Esophagus squamous epithelium (tissue), 5 donors: ENCODE results near the gene GRAMD2A. TPM values are rescaled to one million over a fixed set of nuclear protein-coding genes. Genes with fewer than 3 reads are reported as not detected.

Experiments used
- DNase-seq: peaks from one replicate; lab custom pipeline; 2025; lab: John Stamatoyannopoulos, UW
- H3K27ac ChIP-seq, 4 donors: fragments of 200-600 bp; sonication (generic); one replicate each; pipeline ENCODE4 v1.5.1; 2016 to 2019; ENCODE audit warnings: mild to moderate bottlenecking in 1 of 4
- H3K27me3 ChIP-seq, 4 donors: fragments of 200-600 bp; sonication (generic); 1 replicate in 3 of 4; 2 replicates in 1 of 4; pipeline versions ENCODE4 v1.5.1 to v1.6.0; 2017 to 2021; ENCODE audit warnings: antibody characterized with exemption in 1 of 4
- H3K36me3 ChIP-seq, 3 donors: fragments of 200-600 bp; sonication (generic); one replicate each; pipeline ENCODE4 v1.5.1; 2016 to 2019
- H3K4me1 ChIP-seq, 3 donors: fragments of 200-600 bp; sonication (generic); one replicate each; pipeline ENCODE4 v1.5.1; 2017 to 2019
- H3K4me3 ChIP-seq, 4 donors: fragments of 200-600 bp; sonication (generic); 1 replicate in 3 of 4; 2 replicates in 1 of 4; pipeline ENCODE4 v1.5.1; 2016 to 2019; ENCODE audit warnings: mild to moderate bottlenecking in 2 of 4, moderate library complexity in 1 of 4
- H3K9me3 ChIP-seq, 3 donors: fragments of 200-600 bp; sonication (generic); one replicate each; pipeline ENCODE4 v1.5.1; 2016 to 2019
- POLR2A ChIP-seq, 4 donors: fragments of 450-650 bp; IDR thresholded peaks; one replicate each; pipeline ENCODE4 v1.6.1; 2017; ENCODE audit warnings: antibody characterized with exemption in 4 of 4, mild to moderate bottlenecking in 4 of 4, moderate library complexity in 3 of 4
- WGBS, 2 donors: methylation state at CpG; one replicate each; pipeline ENCODE4 v1.1.5; 2018; 5-methylcytosine and 5-hydroxymethylcytosine counted together
- intact Hi-C: fragments of 100-400 bp; cut with DNase I; formaldehyde crosslinking; loops from one replicate; pipeline ENCODE4 v1.15.0; 2022
- total RNA-seq, 4 donors: library from RNA; depleted of rRNA; stranded (reverse); fragments of >200 nt; gene quantifications; one replicate each; pipeline ENCODE4 v1.1.0, GENCODE V29; 2016
- TF ChIP-seq, protein P1 (sequence below), 6 experiments: fragments of 450-650 bp in 4 of 6; fragments of 200-600 bp in 2 of 6; sonication (generic) in 2 of 6; IDR thresholded peaks; one replicate each; pipeline ENCODE4 v1.5.1; 2016 to 2019; ENCODE audit warnings: antibody characterized with exemption in 6 of 6, mild to moderate bottlenecking in 4 of 6, moderate library complexity in 4 of 6
- donor health status: DM: yes; HTN: yes; CAD: no.

The GRAMD2A gene
- total RNA-seq, 4 donors from 2014 or later, result 1.2 to 8.0 (median 3.7) TPM

DNA sequence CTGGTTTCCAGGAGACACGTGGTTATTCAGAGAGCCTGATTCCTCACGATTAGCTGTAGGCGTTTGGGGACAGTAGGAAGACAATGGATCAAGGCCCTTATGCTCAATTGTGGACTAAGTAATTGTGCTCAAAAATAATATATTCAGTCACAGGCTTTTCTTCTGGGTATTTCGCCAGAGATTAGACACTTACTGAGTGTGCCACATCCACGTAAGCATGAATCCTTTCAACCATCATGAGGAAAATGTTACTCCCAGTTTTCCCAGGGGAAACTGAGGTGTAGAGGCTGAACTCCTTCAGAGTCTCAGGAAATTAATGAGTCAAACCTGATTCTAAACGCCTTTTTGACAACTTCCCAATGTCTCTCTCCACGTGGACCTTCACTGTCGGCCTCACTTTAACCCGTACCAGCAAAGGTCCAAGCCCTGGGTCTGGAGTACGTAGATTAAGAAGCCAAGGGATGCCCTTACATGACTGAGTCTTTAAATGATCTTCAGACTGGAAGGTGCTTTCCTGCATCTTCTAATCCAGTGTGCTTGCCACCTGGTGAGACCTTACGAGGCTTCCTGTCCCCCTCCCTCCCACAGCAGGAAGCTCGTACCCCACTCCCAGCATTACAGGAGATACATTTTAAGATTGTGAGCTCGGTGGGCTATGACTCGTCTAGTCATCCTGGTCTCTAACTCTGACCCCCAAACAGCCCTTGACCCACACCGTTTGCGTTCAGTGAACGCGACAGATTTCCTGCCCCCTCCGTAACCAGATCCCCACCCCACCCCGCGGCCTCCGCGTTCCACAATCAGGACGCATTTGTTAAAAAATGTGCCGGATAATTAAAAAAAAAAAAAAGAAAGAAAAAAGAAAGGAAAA lies 31.7 kb upstream of the GRAMD2A start:
- Histone ChIP-seq H3K27ac (peak overlapping the region; percentile 94 to 99 (median 96)), H3K9me3 (no peaks in the 10 kb centered on the region), H3K4me1 (peaks cover 43 to 72% (median 44%) of the 10 kb centered on the region in 3 donors), H3K27me3 (no peaks in the 10 kb centered on the region), H3K36me3 (no peaks in the 10 kb centered on the region), H3K4me3 (peak overlapping the region; percentile 68 to 95 (median 78))
- WGBS, 2 donors, result 2% methylated on average over 21 to 23 of the region's 25 CpGs
- TF ChIP-seq POLR2A (IDR thresholded peaks at IDR 0.05), result no peak
- TF ChIP-seq, protein P1, sequence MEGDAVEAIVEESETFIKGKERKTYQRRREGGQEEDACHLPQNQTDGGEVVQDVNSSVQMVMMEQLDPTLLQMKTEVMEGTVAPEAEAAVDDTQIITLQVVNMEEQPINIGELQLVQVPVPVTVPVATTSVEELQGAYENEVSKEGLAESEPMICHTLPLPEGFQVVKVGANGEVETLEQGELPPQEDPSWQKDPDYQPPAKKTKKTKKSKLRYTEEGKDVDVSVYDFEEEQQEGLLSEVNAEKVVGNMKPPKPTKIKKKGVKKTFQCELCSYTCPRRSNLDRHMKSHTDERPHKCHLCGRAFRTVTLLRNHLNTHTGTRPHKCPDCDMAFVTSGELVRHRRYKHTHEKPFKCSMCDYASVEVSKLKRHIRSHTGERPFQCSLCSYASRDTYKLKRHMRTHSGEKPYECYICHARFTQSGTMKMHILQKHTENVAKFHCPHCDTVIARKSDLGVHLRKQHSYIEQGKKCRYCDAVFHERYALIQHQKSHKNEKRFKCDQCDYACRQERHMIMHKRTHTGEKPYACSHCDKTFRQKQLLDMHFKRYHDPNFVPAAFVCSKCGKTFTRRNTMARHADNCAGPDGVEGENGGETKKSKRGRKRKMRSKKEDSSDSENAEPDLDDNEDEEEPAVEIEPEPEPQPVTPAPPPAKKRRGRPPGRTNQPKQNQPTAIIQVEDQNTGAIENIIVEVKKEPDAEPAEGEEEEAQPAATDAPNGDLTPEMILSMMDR (IDR thresholded peaks at IDR 0.05), result no peak
- DNase-seq, result no peak
- intact Hi-C loops, result no loop called here

DNA sequence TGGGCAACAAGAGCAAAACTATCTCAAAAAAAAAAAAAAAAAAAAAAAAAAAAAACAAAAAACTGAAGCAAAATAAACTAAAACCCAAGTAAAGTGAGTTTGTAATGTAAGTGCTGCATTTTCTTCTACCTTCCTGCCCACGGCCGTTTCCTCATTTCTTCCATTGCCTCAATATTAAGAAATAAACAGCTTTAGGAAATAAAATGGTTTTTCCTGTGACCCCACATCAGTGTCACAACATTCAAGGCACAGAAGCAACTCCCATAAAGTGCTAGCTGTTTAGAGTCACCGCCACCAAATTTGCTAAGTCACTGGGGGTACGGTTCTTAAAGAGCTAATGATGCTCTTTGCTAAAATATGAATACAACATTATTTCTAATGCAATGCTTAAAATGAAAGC lies 30.1 kb upstream of the GRAMD2A start:
- Histone ChIP-seq H3K27me3 (no peaks in the 10 kb centered on the region), H3K4me3 (peak overlapping the region; percentile 68 to 95 (median 78)), H3K4me1 (peaks cover 44 to 82% (median 59%) of the 10 kb centered on the region in 3 donors), H3K9me3 (no peaks in the 10 kb centered on the region), H3K27ac (peak overlapping the region; percentile 94 to 99 (median 96)), H3K36me3 (no peaks in the 10 kb centered on the region)
- intact Hi-C loops, result no loop called here
- no peak for DNase-seq
- TF ChIP-seq POLR2A (IDR thresholded peaks at IDR 0.05), result no peak
- TF ChIP-seq, protein P1 (IDR thresholded peaks at IDR 0.05), result no peak
- 19 to 29% methylated on average over 4 of the region's 4 CpGs for WGBS, 2 donors

DNA sequence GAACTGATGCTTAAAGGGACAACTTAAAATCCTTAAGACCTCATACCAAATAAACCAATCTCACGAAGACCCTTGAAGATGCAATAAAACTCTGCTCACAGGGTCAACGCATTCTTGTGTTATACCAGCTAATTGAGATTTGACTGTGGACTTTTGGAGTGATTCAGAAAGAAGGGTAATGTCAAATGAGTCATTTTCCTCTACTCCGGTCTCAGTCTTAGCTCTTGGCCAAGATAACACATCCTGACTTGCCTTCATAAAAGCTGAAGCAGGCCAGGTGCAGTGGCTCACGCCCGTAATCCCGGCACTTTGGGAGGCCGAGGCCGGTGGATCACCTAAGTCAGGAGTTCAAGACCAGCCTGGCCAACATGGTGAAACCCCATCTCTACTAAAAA lies 29.6 kb upstream of the GRAMD2A start:
- no peaks in the 10 kb centered on the region for H3K36me3 ChIP-seq
- DNase-seq, result no peak
- peaks cover 44 to 82% (median 59%) of the 10 kb centered on the region in 3 donors for H3K4me1 ChIP-seq
- WGBS, 2 donors, result 8 to 9% methylated on average over 6 to 8 of the region's 8 CpGs
- H3K27me3 ChIP-seq, result no peaks in the 10 kb centered on the region
- peak overlapping the region; percentile 83 to 99 (median 96) for H3K27ac ChIP-seq
- TF ChIP-seq POLR2A (IDR thresholded peaks at IDR 0.05), result no peak
- TF ChIP-seq, protein P1 (IDR thresholded peaks at IDR 0.05), result no peak
- intact Hi-C loops, result no loop called here
- H3K9me3 ChIP-seq, result no peaks in the 10 kb centered on the region
- H3K4me3 ChIP-seq, result peak overlapping the region in 3 of 4 donors; percentile 3 to 84 (median 72)

DNA sequence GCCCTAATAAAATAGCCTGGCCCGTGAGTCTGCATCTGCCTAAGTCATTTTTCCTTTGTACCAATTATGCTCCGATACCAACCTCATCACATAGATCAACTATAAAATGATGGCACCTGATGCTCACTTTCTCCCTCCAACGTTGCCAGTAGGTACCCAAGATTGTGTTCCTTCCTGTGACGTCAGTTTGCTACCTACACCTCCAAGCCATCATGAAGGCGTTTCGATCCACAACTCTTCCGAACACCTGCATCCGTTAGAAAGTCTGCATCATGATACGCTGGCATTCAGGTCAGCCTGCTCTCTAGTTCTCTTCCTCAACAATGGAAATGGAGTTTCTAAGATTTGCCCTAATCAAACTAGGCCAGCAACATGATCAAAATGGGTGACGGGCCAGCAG lies 25.7 kb upstream of the GRAMD2A start:
- intact Hi-C loops, result no loop called here
- Histone ChIP-seq H3K4me1 (peaks cover 33 to 91% (median 61%) of the 10 kb centered on the region in 3 donors), H3K36me3 (peaks cover 0 to 31% (median 10%) of the 10 kb centered on the region in 3 donors), H3K27me3 (no peaks in the 10 kb centered on the region), H3K9me3 (no peaks in the 10 kb centered on the region), H3K4me3 (no peak overlapping the region), H3K27ac (peak overlapping the region; percentile 50 to 89 (median 79))
- WGBS, 2 donors, result 63 to 65% methylated on average over 10 of the region's 10 CpGs
- no peak for TF ChIP-seq POLR2A (IDR thresholded peaks at IDR 0.05)
- TF ChIP-seq, protein P1 (IDR thresholded peaks at IDR 0.05), result no peak
- no peak for DNase-seq

DNA sequence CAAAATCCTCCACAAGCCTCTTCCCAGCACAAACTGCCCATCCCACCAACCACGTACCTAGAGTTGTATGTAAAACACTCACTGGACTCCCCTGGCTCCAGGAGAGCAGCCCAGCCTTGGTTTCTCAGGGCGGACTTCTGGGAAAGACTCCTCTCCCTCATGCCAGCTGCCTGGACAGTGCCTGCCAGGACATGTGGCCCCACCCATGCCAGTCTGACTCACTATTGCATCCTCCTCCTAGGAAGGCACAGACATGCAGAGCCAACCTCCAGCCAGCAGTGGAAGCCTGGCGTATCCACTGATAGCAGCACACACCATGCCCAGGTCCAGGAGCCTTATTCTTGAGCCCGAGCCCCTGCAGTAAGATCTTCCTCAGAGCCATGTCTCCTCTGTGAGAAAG lies 24.8 kb upstream of the GRAMD2A start:
- Histone ChIP-seq H3K36me3 (peaks cover 5 to 40% (median 17%) of the 10 kb centered on the region in 3 donors), H3K4me3 (peak overlapping the region in 3 of 4 donors; percentile 5 to 37 (median 9)), H3K9me3 (no peaks in the 10 kb centered on the region), H3K4me1 (peaks cover 28 to 82% (median 53%) of the 10 kb centered on the region in 3 donors), H3K27ac (peak overlapping the region; percentile 72 to 89 (median 80)), H3K27me3 (no peaks in the 10 kb centered on the region)
- peak in 1 of 4 donors; percentile 37 for TF ChIP-seq POLR2A (IDR thresholded peaks at IDR 0.05)
- TF ChIP-seq, protein P1 (IDR thresholded peaks at IDR 0.05), result peak in 2 of 6 experiments; percentile 23 to 42
- no peak for DNase-seq
- WGBS, 2 donors, result 17 to 26% methylated on average over 2 of the region's 4 CpGs
- intact Hi-C loops, result no loop called here
